Occipital lobe (tissue), 2 donors: ENCODE measurements around the gene ITPKC. TPM values are rescaled to one million over a fixed set of nuclear protein-coding genes. Genes with fewer than 3 reads are reported as not detected.

Experiments used
- DNase-seq: peaks from one replicate; lab custom pipeline; 2025; lab: John Stamatoyannopoulos, UW
- total RNA-seq: library from RNA; depleted of rRNA; stranded (reverse); fragments of >200 nt; gene quantifications from one replicate; pipeline ENCODE4 v1.2.3, GENCODE V29; 2014

Gene ITPKC
- total RNA-seq, 1 donor from 2014 or later: 10.0 TPM

- no peak for DNase-seq
Measured at GRCh38 chr19:40739030-40739839, 22.3 kb downstream of the ITPKC start.

GRCh38 chr19:40739871-40740703, 23.2 kb downstream of the ITPKC start:
- no peak for DNase-seq

- DNase-seq: peak; percentile 72
Measured at GRCh38 chr19:40740747-40741146, 23.8 kb downstream of the ITPKC start.

GRCh38 chr19:40741527-40742390, 24.8 kb downstream of the ITPKC start:
- no peak for DNase-seq

GRCh38 chr19:40742477-40742876, 25.6 kb downstream of the ITPKC start:
- no peak for DNase-seq

GRCh38 chr19:40742886-40743285, 26.0 kb downstream of the ITPKC start:
- no peak for DNase-seq

- no peak for DNase-seq
Measured at GRCh38 chr19:40743926-40744325, 27.0 kb downstream of the ITPKC start.

- DNase-seq: no peak
Measured at GRCh38 chr19:40744554-40745401, 27.9 kb downstream of the ITPKC start.

GRCh38 chr19:40745402-40745780, 28.5 kb downstream of the ITPKC start:
- no peak for DNase-seq

GRCh38 chr19:40747536-40747935, 30.6 kb downstream of the ITPKC start:
- DNase-seq: no peak

- DNase-seq: peak; percentile 100
Measured at GRCh38 chr19:40750058-40750873, 33.4 kb downstream of the ITPKC start, which contains the start of gene ACTMAP. ACTMAP (minus strand) TSS chr19:40750477; CDS start chr19:40749803, 674 bp downstream.

- DNase-seq: peak; percentile 98
Measured at GRCh38 chr19:40750874-40751537, 34.1 kb downstream of the ITPKC start, which contains the start of gene SNRPA. SNRPA (plus strand) TSS chr19:40751203; CDS start chr19:40751409, 206 bp downstream.

- no peak for DNase-seq
Measured at GRCh38 chr19:40752257-40752781, 35.4 kb downstream of the ITPKC start.

GRCh38 chr19:40754611-40755247, 37.8 kb downstream of the ITPKC start:
- DNase-seq: no peak

- DNase-seq: no peak
Measured at GRCh38 chr19:40755248-40755624, 38.3 kb downstream of the ITPKC start.

- DNase-seq: no peak
Measured at GRCh38 chr19:40755791-40756190, 38.9 kb downstream of the ITPKC start.

GRCh38 chr19:40756502-40757110, 39.7 kb downstream of the ITPKC start:
- DNase-seq: no peak

- DNase-seq: no peak
Measured at GRCh38 chr19:40758491-40758890, 41.6 kb downstream of the ITPKC start.
